Frontal cortex (tissue), 4 donors: Measurements from ENCODE around the gene LIM2. TPM values are rescaled to one million over a fixed set of nuclear protein-coding genes. Genes with fewer than 3 reads are reported as not detected.
"Not testable (repeated sequence)": the region's sequence is repeated elsewhere in the genome, so short reads cannot be mapped to it uniquely, and the experiment has no call there.

Experiments used
- DNase-seq, 2 donors: peaks; one replicate each; pipeline ENCODE4 v3.0.0; 2012; ENCODE audit warnings: low spot score in 2 of 2
- FAIRE-seq: peaks from 2 replicates; lab custom pipeline; 2012; peaks lifted over from hg19 to GRCh38; lab: Jason Lieb, UNC
- total RNA-seq: library from RNA; depleted of rRNA; stranded (reverse); fragments of >200 nt; gene quantifications from one replicate; pipeline ENCODE4 v1.2.3, GENCODE V29; 2014
- donor health status: control.
- donor health status: control.
- donor health status: control.

Gene LIM2
- not detected for total RNA-seq

GRCh38 chr19:51387924-51388389 is at the start of gene LIM2:
LIM2 (minus strand) TSS chr19:51387974; CDS start chr19:51387443, 531 bp downstream.
- FAIRE-seq (no peak), DNase-seq (no peak)

GRCh38 chr19:51434456-51434855 is 46.7 kb upstream of the LIM2 start:
- FAIRE-seq (no peak), DNase-seq (no peak)

GRCh38 chr19:51433043-51433442 is 45.3 kb upstream of the LIM2 start:
- FAIRE-seq (no peak), DNase-seq (no peak)

- FAIRE-seq (no peak), DNase-seq (no peak)
These were observed 43.4 kb upstream of the LIM2 start for GRCh38 chr19:51431124-51431523.

GRCh38 chr19:51430221-51430620 is 42.4 kb upstream of the LIM2 start:
- FAIRE-seq, result no peak

GRCh38 chr19:51427201-51427600 is 39.4 kb upstream of the LIM2 start:
- FAIRE-seq (no peak), DNase-seq (no peak)

More at GRCh38 chr19:51430221-51430620, 42.4 kb upstream of the LIM2 start:
- no peak for DNase-seq

GRCh38 chr19:51422053-51422448 is 34.3 kb upstream of the LIM2 start:
- DNase-seq (peak; percentile 55 to 83), FAIRE-seq (no peak)

- FAIRE-seq, result no peak
- no peak for DNase-seq
These were observed 33.7 kb upstream of the LIM2 start for GRCh38 chr19:51421229-51422052.

GRCh38 chr19:51420511-51420910 is 32.7 kb upstream of the LIM2 start:
- FAIRE-seq, DNase-seq: not testable (repeated sequence)

- no peak for FAIRE-seq
- no peak for DNase-seq
These were observed 30.9 kb upstream of the LIM2 start for GRCh38 chr19:51418707-51419106.

GRCh38 chr19:51417810-51418157 is 30.0 kb upstream of the LIM2 start:
- DNase-seq (no peak), FAIRE-seq (no peak)

GRCh38 chr19:51417107-51417809 is 29.5 kb upstream of the LIM2 start, which contains the start of gene SIGLEC10:
SIGLEC10 (minus strand) TSS chr19:51417642; CDS start chr19:51417581, 61 bp downstream.
- no peak for FAIRE-seq

GRCh38 chr19:51416422-51416821 is 28.6 kb upstream of the LIM2 start:
- not testable (repeated sequence) for DNase-seq, FAIRE-seq

More at GRCh38 chr19:51417107-51417809, 29.5 kb upstream of the LIM2 start, which contains the start of gene SIGLEC10:
- DNase-seq, result no peak

GRCh38 chr19:51415187-51415586 is 27.4 kb upstream of the LIM2 start:
- DNase-seq (no peak), FAIRE-seq (no peak)

GRCh38 chr19:51410950-51411748 is 23.4 kb upstream of the LIM2 start:
- DNase-seq (no peak), FAIRE-seq (no peak)

- DNase-seq (no peak), FAIRE-seq (no peak)
These were observed 19.8 kb upstream of the LIM2 start for GRCh38 chr19:51407511-51408131.

GRCh38 chr19:51402117-51402516 is 14.3 kb upstream of the LIM2 start:
- FAIRE-seq, result no peak
- no peak for DNase-seq

- FAIRE-seq, DNase-seq: not testable (repeated sequence)
These were observed 12.2 kb upstream of the LIM2 start for GRCh38 chr19:51399936-51400335.

- DNase-seq (no peak), FAIRE-seq (no peak)
These were observed 11.5 kb upstream of the LIM2 start for GRCh38 chr19:51399231-51399630.
